Frontal cortex (tissue), 1 donor: ENCODE measurements around the gene EMB. TPM values are rescaled to one million over a fixed set of nuclear protein-coding genes. Genes with fewer than 3 reads are reported as not detected.

Experiments
- total RNA-seq: library from RNA; depleted of rRNA; stranded (reverse); fragments of >200 nt; gene quantifications from one replicate; pipeline ENCODE4 v1.2.3, GENCODE V29; 2014

The EMB gene
- total RNA-seq, 1 donor from 2014 or later: 6.5 TPM

Other genes starting within 250 kb of the EMB start
- 48.5 TPM for gene PARP8, start 225.3 kb upstream of the EMB start, total RNA-seq